Stimulated activated CD4-positive, alpha-beta T cell treated with anti-CD3 and anti-CD28 coated beads, Interleukin-1b, Interleukin-23, amount 100 ng/mL, for 48 hours (primary cell): ENCODE results near the gene ACSL3.

Source experiments
- DNase-seq: peaks from one replicate; pipeline ENCODE4 v3.0.0-alpha.2; 2020

Gene ACSL3

DNA sequence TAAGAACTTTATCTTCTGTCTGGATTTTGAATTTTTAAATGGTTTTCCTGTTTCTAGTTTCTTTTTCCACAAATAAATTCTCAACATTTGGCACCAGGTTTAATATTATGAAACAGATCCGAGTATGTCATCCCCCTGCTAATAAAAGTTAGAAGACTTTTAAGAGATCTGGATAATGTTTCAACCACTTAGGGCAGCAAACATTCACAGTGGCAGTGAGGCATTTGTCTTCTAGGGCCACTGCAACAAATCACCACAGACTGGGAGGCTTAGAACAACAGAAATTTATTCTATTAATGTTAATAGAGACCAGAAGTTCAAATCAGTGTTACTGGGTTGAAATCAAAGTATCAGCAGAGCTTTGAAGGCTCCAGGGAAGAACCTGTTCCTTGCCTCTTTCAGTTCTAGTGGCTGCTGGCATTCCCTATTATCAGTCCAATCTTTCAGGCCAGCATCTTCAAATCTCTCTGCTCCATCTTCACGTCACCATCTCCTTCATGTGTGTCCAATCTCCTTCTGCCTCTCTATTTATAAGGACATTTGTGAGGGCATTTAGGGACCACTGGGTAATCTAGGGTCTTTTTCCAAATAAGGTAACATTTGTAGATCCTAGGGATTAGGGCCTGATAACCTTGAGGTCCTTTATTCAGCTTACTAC is 23.4 kb downstream of the ACSL3 start:
- DNase-seq = no peak

- no peak for DNase-seq
Measured at GRCh38 chr2:222884805-222885424, 24.1 kb downstream of the ACSL3 start.

DNA sequence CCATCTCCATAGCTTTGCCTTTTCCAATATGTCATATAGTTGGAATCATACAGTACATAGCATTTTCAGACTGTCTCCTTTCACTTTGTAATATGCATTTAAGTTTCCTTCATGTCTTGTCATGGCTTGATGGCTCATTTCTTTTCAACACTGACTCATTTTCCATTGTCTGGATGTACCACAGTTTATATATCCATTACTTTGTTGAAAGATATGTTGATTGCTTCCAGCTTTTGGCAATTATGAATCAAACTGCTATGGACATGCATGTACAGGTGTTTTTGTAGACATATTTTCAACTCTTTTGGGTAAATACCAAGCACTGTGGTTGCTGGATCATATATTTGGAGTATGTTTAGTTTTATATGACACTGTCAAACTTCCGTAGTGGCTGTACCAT is 26.3 kb downstream of the ACSL3 start:
- no peak for DNase-seq

- no peak for DNase-seq
Measured at GRCh38 chr2:222888716-222889115, 27.9 kb downstream of the ACSL3 start.

DNA sequence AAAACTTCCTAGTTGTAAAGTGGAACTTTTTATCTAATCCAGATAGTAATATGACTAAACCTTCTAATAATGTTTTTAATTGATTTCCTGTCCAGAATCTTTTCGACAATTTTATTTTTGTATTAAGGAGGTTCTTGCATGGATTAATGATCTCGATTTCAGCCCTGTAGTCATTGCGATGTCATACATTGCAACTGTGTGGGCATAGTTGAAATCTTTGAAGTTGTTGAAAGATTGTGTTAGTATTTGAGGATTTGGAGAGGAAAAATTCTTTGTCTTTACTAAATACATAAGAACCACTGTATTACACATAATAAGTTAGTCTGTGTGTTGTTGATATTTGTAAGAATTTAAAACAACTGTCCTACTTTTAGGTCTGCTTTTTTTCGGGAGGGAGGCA is 31.1 kb downstream of the ACSL3 start:
- no peak for DNase-seq

GRCh38 chr2:222892321-222892720 is 31.5 kb downstream of the ACSL3 start:
- no peak for DNase-seq

DNA sequence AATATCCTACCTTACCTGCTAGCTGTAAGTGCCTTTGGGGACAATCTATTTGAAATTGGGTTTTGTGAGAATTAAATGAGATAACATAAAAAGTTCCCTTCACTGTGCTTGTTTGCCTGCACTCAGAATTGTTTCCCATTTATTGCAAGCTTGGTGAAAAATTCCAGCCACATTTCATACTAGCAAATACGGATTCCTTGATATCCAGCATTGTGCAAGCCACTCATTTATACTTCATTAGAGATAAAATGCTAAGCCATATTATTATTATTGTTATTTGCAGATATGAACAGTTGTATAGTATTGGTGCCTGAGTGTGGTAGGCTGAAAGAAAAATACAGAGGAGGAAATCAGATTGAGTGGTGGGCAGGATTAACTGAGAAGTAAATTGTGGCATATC is 31.9 kb downstream of the ACSL3 start:
- no peak for DNase-seq

GRCh38 chr2:222893716-222894115 is 32.9 kb downstream of the ACSL3 start:
- no peak for DNase-seq

DNA sequence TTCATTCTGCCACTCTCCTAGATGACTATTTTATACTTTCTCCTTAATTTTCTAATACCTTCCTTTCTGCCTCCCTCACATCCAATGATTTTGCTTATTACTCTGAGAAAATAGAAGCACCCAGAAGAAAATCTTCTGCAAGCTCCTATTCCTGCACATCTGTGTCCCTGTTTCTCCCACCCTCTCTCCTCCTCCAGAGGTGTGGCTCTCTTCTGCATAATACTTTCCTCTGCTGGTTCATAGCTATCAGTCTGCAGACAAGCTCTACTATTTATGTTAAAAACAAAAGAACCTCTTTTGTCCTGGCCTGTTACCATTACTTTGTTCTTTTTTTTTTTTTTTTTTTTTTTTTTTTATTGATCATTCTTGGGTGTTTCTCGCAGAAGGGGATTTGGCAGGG is 34.3 kb downstream of the ACSL3 start:
- no peak for DNase-seq

DNA sequence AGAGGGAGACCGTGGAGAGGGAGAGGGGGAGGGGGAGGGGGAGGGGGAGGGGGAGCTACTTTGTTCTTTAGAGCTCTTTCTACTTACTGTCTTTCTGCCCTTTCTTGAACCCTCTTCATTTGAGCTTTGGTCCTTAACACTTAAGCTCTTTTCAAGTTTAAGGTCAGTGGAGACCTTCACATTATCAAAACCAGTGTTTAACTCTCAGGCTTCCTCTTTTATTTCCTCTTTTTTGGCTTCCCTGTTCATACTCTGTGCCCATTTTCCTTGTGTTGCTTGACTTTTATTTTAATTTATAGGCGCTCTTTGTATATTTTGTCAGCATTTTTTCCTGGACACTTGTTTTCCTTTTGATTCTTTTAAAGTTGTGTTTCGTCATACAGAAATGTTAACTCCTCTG is 37.1 kb downstream of the ACSL3 start:
- no peak for DNase-seq

DNA sequence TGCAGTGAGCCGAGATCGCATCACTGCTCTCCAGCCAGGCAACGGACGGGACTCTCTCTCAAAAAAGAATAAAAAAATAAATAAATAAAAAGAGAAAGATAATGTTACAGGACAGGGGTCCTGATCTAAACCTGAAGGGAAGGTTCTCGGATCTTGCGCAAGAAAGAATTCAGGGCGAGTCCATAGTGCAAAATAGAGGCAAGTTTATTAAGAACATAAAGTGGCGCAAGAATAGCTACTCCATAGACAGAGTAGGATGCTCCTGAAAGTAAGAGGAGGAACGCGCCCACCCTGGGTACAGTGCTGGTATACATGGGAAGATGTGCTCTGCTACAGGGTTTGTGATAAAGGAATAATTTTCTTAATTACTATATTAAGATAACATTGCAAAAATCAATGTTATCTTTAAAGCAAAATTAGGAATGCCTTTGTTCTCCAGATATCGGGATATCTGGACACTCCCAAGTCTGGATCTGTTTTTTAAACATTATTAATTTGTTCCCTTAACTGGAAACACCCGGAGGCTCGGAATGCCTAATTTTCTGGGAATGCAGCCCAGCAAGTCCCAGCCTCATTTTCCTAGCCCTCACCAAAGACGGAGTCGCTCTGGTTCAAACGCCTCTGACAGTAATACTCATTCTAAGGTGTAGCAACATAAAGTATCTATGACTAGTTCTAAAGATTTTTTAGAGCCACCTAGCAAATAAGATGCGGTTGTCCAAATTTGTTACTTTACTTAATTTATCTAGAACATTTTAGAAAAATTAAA is 38.8 kb downstream of the ACSL3 start:
- DNase-seq = no peak

GRCh38 chr2:222900354-222900753 is 39.5 kb downstream of the ACSL3 start:
- no peak for DNase-seq

- no peak for DNase-seq
Measured at GRCh38 chr2:222902660-222903059, 41.8 kb downstream of the ACSL3 start.

DNA sequence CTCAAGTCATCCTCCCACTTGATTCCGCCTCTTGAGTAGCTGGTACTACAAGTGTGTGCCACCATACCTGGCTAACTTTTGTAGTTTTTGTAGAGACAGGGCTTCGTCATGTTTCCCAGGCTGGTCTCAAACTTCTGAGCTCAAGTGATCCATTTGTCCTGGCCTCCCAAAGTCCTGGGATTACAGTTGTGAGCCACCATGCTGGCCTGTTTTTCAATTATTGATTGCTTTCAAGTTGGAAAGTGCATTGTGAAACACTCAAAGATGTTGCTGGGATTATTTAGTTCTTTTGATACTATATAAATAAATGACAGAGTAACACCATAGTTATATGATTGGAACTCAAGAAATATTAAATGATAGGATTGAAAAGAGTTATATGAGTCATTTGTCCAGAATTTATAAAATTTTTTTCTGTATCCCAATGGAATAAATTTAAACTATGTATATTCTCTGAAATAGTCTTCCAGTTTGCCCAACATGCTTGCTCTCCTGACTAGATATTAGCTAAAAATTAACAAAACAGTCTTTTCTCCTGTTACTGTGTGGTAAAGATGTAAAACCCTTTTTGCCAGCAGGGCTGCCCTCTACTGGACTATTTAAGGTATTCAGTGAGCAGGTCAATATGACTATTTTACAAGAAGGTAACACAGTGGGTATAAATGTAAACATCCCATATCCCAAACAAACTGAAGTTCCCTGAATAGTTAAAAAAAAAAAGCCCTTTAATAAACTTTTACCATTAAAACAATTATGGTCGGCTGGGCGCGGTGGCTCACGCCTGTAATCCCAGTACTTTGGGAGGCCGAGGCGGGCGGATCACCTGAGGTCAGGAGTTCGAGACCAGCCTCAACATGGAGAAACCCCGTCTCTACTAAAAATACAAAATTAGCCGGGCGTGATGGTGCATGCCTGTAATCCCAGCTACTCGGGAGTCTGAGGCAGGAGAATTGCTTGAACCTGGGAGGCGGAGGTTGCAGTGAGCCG is 42.7 kb downstream of the ACSL3 start:
- peak; percentile 19 for DNase-seq

- DNase-seq = no peak
Measured at GRCh38 chr2:222904557-222905258, 43.9 kb downstream of the ACSL3 start.

- DNase-seq = no peak
Measured at GRCh38 chr2:222907048-222907447, 46.2 kb downstream of the ACSL3 start.

DNA sequence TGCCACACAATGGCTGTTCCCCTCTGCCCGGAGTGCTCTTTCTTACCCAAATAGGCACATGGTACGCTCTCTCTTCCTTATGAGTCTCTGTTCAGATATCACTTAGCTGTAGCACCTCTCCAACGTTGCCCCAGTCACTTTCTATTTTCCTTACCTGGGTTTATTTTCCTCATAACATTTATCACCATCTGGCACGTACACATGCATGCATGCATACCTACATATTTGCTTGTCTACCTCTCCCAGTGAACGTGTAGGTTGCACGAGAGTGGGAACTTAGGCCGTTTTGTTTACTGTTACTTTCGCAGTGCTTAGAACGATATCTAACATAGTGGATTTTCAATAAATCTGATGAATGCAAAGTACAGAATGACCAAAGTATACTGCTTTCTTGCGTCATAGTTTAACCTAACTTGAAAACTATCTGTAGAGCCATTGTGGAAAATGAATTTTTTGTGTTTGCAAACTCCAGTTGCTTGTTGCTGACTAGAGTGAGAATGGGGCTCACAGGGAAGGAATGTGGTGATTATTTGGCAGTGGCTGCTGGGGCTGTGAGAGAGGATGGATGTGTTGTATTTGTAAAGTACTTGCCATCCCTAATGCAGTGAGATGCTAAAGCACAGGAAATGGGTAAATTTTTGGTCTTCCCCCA is 47.1 kb downstream of the ACSL3 start:
- no peak for DNase-seq

GRCh38 chr2:222909286-222909685 is 48.5 kb downstream of the ACSL3 start:
- DNase-seq = no peak

DNA sequence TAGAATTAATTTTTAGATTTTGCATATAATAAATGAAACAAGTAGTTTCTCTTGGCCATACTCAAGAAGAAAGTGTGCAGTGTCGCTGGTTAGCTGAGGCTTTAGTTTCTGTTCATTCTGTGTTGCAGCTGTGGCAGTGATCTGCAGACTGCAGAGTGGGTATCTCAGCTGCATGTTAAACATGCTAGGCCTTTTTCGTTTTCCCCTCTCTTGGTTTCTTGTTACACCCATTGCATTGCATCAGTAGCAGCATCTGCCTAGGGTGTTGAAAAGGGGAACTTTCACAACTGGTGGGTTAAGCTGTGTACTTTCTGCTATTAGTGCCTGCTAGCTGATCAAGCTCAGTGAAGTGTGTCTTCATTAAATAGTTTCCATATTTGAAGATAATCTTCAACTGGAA is 51.3 kb downstream of the ACSL3 start:
- DNase-seq = no peak

- no peak for DNase-seq
Measured at GRCh38 chr2:222912776-222913175, 51.9 kb downstream of the ACSL3 start.

- DNase-seq = no peak
Measured at GRCh38 chr2:222915092-222915957, 54.5 kb downstream of the ACSL3 start.
